SK-N-SH (cell line): ENCODE data around the gene IRF2.

Source experiments
- CTCF ChIP-seq: fragments of 200-600 bp; sonication (generic); IDR thresholded peaks from 2 replicates; pipeline ENCODE4 v1.6.1; 2017; ENCODE audit warnings: antibody characterized with exemption, mild to moderate bottlenecking, moderate library complexity
- EP300 ChIP-seq, 2 experiments: IDR thresholded peaks; 2 replicates each; pipeline versions ENCODE4 v1.4.0 to v1.6.1; 2012; ENCODE audit warnings: borderline replicate concordance in 1 of 2, low read depth in 1 of 2, low read length in 1 of 2
- MXI1 ChIP-seq: IDR thresholded peaks from 2 replicates; pipeline ENCODE4 v1.6.1; 2012; ENCODE audit warnings: mild to moderate bottlenecking, low read depth, low read length, improper control_type of control experiment
- RAD21 ChIP-seq: IDR thresholded peaks from 2 replicates; pipeline ENCODE4 v1.6.1; 2012; ENCODE audit warnings: mild to moderate bottlenecking, low read length
- SIN3A ChIP-seq: IDR thresholded peaks from 2 replicates; pipeline ENCODE4 v1.6.1; 2012; ENCODE audit warnings: low read depth, mild to moderate bottlenecking, low read length, moderate library complexity, borderline replicate concordance
- TAF1 ChIP-seq: IDR thresholded peaks from 2 replicates; pipeline ENCODE4 v1.6.1; 2012; ENCODE audit warnings: low read depth, mild to moderate bottlenecking, low read length, moderate library complexity, borderline replicate concordance

- TF ChIP-seq TAF1 (no peak), CTCF (no peak), MXI1 (no peak), EP300 (IDR thresholded peaks at IDR 0.05; ENCODE audit: borderline replicate concordance in 1 of 2, low read depth in 1 of 2, low read length in 1 of 2) (no peak), SIN3A (no peak), RAD21 (no peak)
These were observed 105.6 kb downstream of the IRF2 start for GRCh38 chr4:184368731-184369130.
